ENCODE data around the gene OR2D2.
"Not testable (repeated sequence)": the region's sequence is repeated elsewhere in the genome, so short reads cannot be mapped to it uniquely, and the experiment has no call there.

The OR2D2 gene

GRCh38 chr11:6876325-6876724 lies 16.0 kb downstream of the OR2D2 start, which contains the start of gene OR10A4:
OR10A4 (plus strand) TSS chr11:6876625; CDS start chr11:6876648, 23 bp downstream.
- no peak for DNase-seq

- DNase-seq: no peak
These were observed 16.5 kb downstream of the OR2D2 start for GRCh38 chr11:6875761-6876160.

- no peak for DNase-seq
These were observed 21.0 kb downstream of the OR2D2 start for GRCh38 chr11:6871278-6871677.

GRCh38 chr11:6864438-6864837 lies 27.9 kb downstream of the OR2D2 start:
- DNase-seq: no peak

GRCh38 chr11:6862961-6863360 lies 29.3 kb downstream of the OR2D2 start, which contains the start of gene OR10A2:
OR10A2 (plus strand) TSS chr11:6863057; CDS start chr11:6869755, 6,698 bp downstream.
- DNase-seq: no peak

- DNase-seq: no peak
These were observed 35.4 kb downstream of the OR2D2 start for GRCh38 chr11:6856871-6857270.

GRCh38 chr11:6855971-6856541 lies 36.2 kb downstream of the OR2D2 start:
- DNase-seq: no peak

- DNase-seq: not testable (repeated sequence)
These were observed 37.5 kb downstream of the OR2D2 start for GRCh38 chr11:6854801-6855200.

GRCh38 chr11:6850526-6850925 lies 41.8 kb downstream of the OR2D2 start:
- DNase-seq: no peak

- DNase-seq: no peak
These were observed 46.9 kb downstream of the OR2D2 start, which contains the start of gene OR10A5 for GRCh38 chr11:6845383-6845782. OR10A5 (plus strand) TSS chr11:6845683; CDS start chr11:6845683, 0 bp downstream.

- no peak for DNase-seq
These were observed 47.9 kb downstream of the OR2D2 start for GRCh38 chr11:6844356-6844755.

GRCh38 chr11:6843670-6844069 lies 48.6 kb downstream of the OR2D2 start:
- no peak for DNase-seq

GRCh38 chr11:6841694-6842093 lies 50.6 kb downstream of the OR2D2 start:
- no peak for DNase-seq

Measured in stimulated activated CD8-positive, alpha-beta memory T cell treated with anti-CD3 and anti-CD28 coated beads, Interleukin-4, amount 100 ng/mL, for 48 hours (primary cell).